GM12878 (cell line): ENCODE results near the gene BRD2. TPM values are rescaled to one million over a fixed set of nuclear protein-coding genes. Genes with fewer than 3 reads are reported as not detected.

Source experiments
- ATF7 ChIP-seq: fragments of 450-650 bp; IDR thresholded peaks from 2 replicates; pipeline ENCODE4 v1.6.1; 2016; ENCODE audit warnings: low read depth, mild to moderate bottlenecking
- MTA3 ChIP-seq: IDR thresholded peaks from 2 replicates; pipeline ENCODE4 v1.6.1; 2012; ENCODE audit warnings: low read length, inconsistent platforms, borderline replicate concordance
- NFYB ChIP-seq: IDR thresholded peaks from 2 replicates; pipeline ENCODE4 v1.6.1; 2011; ENCODE audit warnings: low read depth, mild to moderate bottlenecking, low read length, improper control_type of control experiment, moderate library complexity; ENCODE audit not compliant: insufficient read depth
- PBX3 ChIP-seq: IDR thresholded peaks from 2 replicates; pipeline ENCODE4 v1.6.1; 2011; ENCODE audit warnings: mild to moderate bottlenecking, low read depth, low read length, moderate library complexity; ENCODE audit not compliant: insufficient replicate concordance
- PRDM15 ChIP-seq: fragments of 450-650 bp; formaldehyde crosslinking; IDR thresholded peaks from 2 replicates; pipeline ENCODE4 v1.4.0; 2020; ENCODE audit warnings: mild to moderate bottlenecking, moderate library complexity
- SIN3A ChIP-seq: IDR thresholded peaks from 2 replicates; pipeline ENCODE4 v1.6.1; 2012; ENCODE audit warnings: low read depth, low read length, improper control_type of control experiment
- SREBF1 ChIP-seq: IDR thresholded peaks from 2 replicates; pipeline ENCODE4 v1.6.1; 2012; ENCODE audit warnings: mild to moderate bottlenecking, low read length
- TAF1 ChIP-seq: IDR thresholded peaks from 2 replicates; pipeline ENCODE4 v1.6.1; 2011; ENCODE audit warnings: mild to moderate bottlenecking, low read depth, low read length, borderline replicate concordance
- ZBTB40 ChIP-seq: fragments of 450-650 bp; IDR thresholded peaks from 2 replicates; pipeline ENCODE4 v1.6.1; 2016; ENCODE audit warnings: mild to moderate bottlenecking, moderate library complexity, borderline replicate concordance
- polyA plus RNA-seq, 11 experiments: library from polyadenylated mRNA; depleted of rRNA in 4 of 11; unstranded in 6 of 11; stranded (reverse) in 5 of 11; fragments of >200 nt; fragmentation: Nextera tagmentation in 4 of 11; fragmentation: Illumina TruSeq in 1 of 11; extraction: Ambion mirVana in 4 of 11; extraction: Trizol in 1 of 11; gene quantifications; 1 replicate in 1 of 11; 2 replicates in 10 of 11; pipeline versions ENCODE4 v1.2.1 to v1.2.3, GENCODE V29; 2011 to 2016; ENCODE audit warnings: inconsistent platforms in 2 of 11, missing spikeins in 2 of 11, low read depth in 1 of 11
- total RNA-seq, 4 experiments: library from RNA; depleted of rRNA in 3 of 4; stranded (reverse); fragments of >200 nt in 3 of 4; fragmentation: Illumina TruSeq in 1 of 4; extraction: Trizol in 1 of 4; gene quantifications; 2 replicates each; pipeline versions ENCODE4 v1.2.1 to v1.2.3, GENCODE V29; 2013 to 2021

Gene BRD2
- total and polyA plus RNA-seq, 10 of the 15 experiments (the other 5 are each of a cell fraction or from before 2014, with no cell fraction given) = 32.2 to 239 (median 139) TPM

DNA sequence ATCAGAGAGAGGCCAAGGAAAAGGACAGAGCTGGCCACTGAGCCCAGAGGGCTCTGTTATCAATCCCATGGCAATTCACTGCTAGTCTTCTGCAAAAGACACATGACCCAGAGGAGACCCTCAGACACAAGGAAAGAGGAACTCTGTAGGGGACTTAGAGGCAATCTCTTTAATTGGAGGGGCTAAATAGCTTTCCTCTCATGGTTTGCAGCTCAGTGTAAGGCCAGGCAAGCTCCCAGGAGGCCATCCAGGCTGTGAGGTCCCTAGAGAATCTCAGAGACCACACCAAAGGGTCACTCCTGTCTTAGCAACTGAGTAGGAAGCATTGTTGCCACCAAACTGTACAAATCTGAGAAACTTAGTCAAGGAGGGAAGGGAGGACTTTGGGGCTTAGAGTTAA lies 51.0 kb downstream of the BRD2 start (continued):
- TF ChIP-seq PBX3 = no peak
- no peak for TF ChIP-seq ATF7
- no peak for TF ChIP-seq ZBTB40
- TF ChIP-seq PRDM15 (CRISPR knock-in tag) = no peak
- TF ChIP-seq TAF1 = 0 out of 2 replicates have a peak, but pooled peaks have one; percentile 23
- TF ChIP-seq SIN3A = no peak
- no peak for TF ChIP-seq NFYB
- no peak for TF ChIP-seq SREBF1
- TF ChIP-seq MTA3 = 0 out of 2 replicates have a peak, but pooled peaks have one; percentile 56
- TF ChIP-seq, all 136 proteins: peak for 4
